GM21515 (cell line): ENCODE results near the gene ZXDC.
A peak's percentile ranks its signal among the peaks of the same experiment; 100 is the strongest.

Experiments used
- ATAC-seq: cut with Tn5 transposase; IDR thresholded peaks from one replicate; pipeline ENCODE4 v1.9.1; 2021; ENCODE audit not compliant: unreplicated experiment

Gene ZXDC, protein sequence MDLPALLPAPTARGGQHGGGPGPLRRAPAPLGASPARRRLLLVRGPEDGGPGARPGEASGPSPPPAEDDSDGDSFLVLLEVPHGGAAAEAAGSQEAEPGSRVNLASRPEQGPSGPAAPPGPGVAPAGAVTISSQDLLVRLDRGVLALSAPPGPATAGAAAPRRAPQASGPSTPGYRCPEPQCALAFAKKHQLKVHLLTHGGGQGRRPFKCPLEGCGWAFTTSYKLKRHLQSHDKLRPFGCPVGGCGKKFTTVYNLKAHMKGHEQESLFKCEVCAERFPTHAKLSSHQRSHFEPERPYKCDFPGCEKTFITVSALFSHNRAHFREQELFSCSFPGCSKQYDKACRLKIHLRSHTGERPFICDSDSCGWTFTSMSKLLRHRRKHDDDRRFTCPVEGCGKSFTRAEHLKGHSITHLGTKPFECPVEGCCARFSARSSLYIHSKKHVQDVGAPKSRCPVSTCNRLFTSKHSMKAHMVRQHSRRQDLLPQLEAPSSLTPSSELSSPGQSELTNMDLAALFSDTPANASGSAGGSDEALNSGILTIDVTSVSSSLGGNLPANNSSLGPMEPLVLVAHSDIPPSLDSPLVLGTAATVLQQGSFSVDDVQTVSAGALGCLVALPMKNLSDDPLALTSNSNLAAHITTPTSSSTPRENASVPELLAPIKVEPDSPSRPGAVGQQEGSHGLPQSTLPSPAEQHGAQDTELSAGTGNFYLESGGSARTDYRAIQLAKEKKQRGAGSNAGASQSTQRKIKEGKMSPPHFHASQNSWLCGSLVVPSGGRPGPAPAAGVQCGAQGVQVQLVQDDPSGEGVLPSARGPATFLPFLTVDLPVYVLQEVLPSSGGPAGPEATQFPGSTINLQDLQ

DNA sequence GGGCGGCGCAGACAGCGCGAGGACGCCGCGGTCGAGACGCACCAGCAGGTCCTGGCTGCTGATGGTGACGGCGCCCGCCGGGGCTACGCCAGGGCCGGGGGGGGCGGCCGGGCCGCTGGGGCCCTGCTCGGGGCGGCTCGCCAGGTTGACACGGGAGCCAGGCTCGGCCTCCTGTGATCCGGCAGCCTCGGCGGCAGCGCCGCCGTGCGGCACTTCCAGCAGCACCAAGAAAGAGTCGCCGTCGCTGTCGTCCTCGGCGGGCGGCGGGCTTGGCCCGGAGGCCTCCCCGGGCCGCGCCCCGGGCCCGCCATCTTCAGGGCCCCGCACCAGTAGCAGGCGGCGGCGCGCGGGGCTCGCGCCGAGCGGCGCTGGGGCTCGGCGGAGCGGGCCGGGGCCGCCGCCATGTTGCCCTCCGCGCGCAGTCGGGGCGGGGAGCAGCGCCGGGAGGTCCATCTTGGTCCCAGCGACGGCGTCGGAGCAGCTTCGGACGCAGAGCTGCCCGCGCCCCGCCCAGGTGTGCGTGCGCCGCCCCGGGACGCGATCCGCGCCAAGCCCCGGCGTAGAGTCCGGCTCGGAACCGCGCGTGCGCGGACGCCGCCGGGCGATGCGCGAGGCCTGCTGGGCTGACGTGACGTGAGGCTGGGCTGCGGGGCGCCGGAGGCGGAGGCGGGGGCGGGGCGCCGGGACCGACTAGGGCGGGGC is at the start of gene ZXDC:
Gene ZXDC, minus strand, starts transcription at position 479 of the 702 bp plus-strand sequence. Its CDS starts 26 bp downstream, at position 453.
- peak; percentile 84 for ATAC-seq

DNA sequence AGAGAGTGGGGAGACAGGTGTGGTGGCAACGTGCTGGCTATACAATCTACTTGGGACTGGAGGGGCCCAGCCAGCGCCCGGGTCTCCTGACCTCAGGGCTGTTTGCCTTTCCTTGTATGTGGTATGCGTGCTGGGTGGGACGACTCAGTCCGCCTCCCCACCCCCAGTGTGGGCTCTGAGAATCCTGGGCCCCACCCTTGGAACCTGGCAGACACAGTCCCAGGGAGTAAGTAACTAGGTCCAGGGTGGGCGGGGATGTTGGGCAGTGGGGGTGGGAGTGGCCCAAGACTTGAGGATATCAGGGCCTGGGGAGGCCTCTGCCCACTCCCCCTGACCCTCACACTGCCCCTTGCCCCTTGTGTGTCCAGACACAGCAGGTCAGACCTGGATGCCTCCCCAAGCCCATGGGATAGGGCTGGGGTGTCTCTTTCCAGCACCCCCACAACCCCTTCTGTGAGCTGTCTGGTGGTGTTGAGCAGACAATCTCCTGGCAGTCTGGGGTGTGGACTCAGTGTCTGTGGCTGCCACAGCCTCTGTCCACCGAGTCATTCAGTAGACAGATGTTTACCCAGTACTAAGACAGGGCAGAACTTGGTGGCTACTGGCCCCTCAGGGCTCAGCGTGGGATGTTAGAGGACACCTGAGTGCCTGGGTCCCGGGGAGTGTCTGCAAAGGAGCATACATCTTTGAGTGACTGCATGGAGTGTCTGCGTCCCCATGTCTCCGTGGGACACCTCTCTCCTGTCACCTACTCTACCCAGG is 49.6 kb upstream of the ZXDC start:
- no peak for ATAC-seq

DNA sequence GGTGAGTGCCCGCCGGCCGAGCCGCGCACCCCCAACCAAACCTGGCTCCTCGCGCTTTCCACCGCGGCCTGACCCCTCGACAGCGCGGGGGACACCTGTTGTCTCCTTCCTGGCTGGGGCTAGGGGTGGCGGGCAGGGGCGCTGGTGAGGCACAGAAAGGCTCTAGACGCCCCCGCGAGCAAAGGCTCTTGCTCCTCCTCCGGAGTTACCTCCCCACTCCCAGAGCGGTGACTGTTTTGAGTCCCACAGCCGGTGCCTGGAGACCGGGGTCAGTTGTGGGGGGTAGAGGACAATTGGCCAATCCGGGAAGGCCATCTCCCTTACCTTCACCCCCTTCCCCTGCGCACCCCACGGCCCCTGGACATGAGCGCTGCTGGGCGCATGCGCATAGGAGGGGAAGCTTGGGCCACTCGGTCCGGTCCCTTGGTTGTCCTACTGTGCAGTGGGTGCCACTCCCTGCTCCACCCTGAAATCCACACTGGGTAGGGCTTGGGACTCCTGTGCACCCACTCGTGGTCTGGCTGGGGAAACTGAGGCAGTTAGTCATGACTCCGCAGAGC is 48.8 kb upstream of the ZXDC start:
- ATAC-seq = no peak

DNA sequence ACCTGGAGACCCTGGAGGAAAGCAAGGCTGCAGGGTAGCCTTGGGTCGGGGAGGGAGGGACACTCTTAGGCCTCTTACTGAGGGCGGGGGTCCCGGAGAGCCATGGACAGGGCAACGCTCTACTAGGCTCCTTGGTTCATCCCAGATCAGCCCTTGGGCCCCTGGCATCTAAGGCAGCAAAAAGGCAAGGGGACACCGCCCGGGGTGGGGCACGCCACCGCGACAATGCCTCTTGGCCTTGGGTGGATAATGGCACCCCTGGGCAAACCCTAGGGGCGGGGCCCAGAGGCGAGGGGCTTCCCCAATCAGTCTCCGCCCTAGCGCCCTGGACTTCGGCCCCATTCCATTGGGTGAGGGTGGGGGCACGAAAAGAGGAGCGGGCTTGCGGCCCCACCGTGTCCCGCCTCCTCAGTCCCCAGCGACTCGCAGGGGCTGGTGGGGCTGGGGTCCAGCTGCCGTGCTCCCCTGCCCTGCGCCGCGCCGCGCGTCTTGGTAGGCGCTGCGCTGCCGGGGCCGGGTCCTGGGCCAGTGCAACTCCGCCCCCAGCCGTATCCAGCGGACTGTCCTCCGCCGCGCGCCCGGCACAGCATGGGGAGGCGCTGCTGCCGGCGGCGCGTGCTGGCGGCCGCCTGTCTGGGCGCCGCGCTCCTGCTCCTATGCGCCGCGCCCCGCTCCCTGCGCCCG is 48.2 kb upstream of the ZXDC start, which contains the start of gene CHST13:
Gene CHST13, plus strand, starts transcription at position 411 of the 684 bp plus-strand sequence. Its CDS starts 178 bp downstream, at position 589.
- no peak for ATAC-seq

DNA sequence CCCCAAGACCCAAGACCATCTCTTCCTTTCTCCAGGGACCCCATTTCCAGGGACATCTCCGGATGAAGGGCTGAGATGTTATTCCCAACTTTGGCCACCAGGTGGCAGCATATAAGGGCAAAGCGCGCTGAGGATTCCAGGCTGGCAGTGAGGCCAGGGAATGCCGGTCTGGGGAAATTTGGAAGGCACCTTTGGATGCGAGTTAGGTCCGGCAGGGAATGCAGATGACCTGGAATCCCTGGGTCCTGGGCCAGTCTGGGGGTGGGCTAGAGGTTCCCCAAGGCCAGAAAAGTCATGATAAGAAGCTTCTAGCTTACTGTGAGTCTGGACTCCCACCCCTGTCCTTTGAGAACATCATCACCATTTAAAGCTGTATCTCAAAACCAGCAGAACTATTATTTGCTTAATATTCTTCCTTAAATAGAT is 46.7 kb upstream of the ZXDC start:
- no peak for ATAC-seq

DNA sequence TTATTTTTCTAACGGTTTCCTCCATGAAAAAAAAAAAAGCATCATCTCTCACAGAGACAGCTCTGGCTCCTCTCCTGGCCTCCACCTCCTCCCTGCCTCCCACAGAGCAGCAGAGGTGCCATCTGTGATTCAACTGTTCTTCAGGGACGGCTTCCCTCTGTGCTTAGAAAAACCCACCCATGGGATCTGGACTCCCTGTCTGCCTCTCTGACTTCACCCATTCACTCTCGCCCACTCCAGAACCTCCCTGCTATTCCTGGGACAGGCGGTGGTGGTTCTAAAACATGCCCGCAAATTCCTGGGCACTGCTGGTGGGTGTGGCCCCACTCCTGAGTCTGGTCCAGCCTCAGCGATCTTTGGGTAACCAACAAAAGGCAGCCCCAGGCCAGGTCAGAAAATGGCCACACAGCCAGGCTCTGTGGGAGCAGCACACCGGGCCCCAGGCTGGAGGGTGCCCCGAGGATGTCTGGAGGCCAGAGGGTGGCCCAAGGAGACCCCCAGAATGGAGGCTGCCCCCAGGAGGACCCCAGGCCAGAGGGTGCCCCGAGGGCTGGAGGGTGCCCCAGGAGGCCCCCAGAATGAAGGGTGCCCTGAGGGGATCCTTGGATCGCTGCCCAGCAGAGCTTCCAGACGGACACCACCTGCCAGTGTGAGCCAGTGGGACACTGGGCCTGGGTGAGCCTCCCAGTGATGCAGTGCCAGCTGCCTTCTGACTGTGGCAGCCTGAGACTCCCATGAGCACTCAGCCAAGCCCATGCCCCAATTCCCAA is 45.6 kb upstream of the ZXDC start:
- no peak for ATAC-seq

DNA sequence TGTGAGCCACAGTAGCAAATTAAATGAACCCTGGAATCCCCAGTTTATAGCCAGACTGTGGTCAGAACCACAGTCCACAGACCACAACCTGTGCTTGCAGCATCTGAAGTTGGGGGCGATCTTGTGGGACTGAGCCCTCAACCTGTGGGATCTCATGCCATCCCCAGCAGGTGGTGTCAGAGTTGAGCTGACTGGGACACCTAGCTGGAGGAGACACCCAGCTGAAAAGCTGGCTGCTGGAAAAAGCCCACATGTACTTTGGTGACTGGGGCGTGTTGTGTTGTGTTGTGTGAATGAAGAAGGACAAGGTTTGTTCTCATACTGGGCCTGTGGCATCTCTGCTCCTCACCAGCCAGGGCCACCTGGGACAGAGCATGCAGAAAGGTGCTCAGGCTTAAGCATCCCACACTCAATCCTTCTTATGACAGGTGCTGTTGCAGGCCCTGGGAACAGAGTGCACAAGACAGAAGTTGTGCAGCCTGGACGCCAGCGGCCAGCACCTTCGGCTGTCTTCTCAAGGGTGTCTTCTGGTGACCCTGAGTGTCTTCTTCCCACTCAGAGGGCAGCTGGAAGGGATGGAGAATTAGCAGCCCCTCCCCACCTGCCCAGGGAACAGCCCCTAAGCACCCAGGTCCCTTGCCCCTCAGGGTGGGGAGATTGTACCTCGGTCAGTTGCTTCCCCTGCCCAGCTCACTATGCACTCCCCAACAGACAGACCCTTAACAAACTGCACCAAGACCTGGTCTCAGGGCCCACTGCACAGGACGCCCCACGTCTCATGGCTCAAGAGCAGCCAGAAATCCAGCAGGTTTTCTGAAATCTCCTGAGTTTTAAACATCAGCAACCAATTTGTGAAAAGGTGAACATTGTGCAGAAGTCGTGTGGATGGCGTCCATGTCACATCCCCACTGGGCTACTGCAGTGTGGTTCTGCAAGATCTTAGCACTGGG is 44.1 kb upstream of the ZXDC start:
- ATAC-seq = no peak

DNA sequence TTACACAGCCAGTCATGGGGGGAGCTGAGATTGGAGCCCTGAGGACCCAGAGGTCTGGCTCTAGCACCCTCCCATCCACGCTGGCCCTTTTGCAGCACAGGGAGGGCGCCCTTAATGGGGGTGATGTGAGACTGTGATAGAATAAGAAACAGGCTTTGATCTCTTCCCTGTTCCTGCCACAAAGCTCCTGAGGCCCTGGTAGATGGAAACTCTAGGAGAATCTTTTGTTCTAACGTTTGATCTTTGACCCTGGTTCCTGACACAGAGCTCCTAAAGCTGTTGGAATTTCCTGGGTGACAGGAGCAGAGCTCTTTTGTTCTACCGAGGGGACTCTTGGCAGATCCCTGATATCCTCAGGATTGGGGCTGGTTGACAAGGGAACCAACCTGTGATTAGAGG is 43.1 kb upstream of the ZXDC start:
- no peak for ATAC-seq

DNA sequence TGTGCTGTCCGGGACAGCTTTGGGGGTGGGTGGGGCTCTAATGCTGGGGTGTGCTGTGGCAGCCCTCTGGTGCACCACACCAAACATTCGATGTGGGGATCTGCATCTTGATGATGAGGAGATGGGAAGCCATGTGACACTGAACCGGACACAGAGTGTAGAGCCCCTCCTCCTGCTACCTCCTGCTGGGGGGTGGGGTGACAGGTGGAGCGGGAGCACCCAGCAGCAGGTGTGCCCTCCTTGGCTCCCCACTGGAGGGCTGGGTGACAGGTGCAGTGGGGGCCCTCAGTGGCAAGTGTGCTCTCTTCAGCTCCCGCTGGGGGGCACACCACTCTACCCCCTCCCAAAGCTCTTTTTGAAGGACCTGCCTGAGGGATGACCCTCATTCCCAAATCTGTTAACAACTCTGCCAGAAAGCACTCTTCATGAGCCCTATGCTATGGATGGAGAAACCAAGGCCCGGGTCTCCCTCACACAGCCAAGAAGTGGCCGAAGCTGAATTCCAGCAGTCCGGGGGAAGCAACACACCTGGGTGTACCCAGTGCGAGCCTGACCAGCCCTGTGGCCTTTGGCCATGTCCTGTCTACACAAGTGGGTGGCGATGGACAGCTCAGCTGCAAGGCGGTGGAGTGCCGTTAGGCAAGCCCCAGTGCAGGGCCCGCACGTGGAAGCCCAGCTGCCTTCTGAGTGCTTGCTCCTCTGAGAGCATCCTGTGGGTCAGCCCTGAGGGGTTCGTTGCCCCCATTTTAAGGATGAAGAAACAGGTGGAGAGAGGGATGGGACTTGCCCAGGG is 42.5 kb upstream of the ZXDC start:
- ATAC-seq = no peak

DNA sequence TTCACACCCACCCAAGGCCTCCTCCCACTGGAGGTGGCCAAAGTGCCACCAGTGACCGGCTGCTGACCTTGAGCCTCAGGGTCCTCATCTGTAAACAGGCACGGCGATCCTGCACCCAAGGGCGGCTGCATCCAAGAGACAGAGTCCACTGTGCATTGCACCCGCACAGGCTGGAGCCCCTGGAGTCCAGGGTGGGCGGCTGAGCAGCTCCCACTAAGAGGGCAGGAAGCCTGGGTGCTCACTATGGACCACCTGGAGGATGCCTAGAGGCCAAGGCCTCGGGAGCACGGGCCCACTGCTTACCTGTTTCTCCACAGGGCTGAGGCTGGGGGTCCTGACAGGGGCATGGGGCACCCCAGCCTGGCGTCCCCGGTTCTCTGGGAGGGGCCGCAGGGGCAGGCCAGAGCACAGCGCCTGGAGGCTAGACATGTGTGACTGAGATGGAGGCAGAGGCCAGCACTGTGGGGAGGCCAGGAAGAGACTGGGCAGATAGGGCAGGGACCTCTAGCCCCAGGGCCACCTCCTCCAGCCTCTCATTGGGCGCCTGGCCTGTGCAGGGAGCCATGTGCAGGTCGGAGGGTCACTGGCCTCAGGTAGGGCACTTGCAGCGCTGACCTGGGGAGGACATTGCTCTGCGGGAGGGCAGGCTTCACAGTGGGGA is 41.7 kb upstream of the ZXDC start, which contains the start of gene UROC1:
Gene UROC1, minus strand, starts transcription at position 483 of the 661 bp plus-strand sequence. Its CDS starts 54 bp downstream, at position 429.
- ATAC-seq = no peak

DNA sequence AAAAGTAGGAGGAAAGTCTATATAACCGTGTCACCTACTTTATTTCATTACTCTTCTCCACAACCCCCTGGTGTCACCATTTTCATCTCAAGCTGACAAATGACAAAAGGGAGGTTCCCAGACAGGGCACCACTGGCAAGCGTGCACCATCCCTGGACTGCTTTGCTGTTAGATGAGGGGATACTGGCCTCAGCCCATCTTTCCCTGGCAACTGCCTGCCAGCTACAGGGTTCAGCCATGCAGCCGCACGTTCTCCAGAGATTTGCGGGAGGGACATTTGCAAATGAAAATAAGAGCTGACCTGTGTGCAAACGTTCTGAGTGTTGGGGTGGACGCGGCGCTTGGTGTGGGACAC is 41.2 kb upstream of the ZXDC start:
- no peak for ATAC-seq

DNA sequence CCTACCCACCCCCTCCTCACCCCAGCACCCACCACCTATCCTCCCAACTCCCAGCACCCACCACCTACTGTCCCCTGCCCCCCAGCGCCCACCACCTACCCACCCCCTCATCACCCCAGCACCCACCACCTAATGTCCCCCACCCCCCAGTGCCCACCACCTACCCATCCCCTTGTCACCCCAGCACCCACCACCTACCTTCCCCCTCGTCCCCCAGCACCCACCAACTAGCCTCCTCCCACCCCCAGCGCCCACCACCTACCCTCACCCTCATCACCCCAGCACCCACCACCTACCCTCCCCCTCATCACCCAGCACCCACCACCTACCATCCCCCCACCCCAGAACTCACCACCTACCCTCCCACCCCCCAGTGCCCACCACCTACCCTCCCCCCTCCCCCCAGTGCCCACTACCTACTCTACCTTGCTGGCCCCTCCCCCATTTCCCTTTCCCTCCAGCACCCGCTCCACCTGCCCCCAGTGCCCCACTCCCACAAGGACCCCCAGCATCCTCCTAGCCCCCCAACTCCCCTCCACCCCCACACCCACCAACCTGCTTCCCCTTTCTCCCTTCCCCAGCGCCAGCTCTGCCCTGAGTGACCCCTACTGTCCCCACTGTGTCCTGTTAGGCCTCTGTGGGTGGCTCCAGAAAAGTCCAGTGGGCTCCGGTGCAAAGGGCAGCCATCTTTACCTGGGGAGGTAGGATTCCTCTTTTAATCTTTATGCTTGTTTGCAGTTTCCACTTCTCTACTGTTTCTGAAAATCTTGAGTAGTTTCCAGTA is 40.7 kb upstream of the ZXDC start:
- ATAC-seq = no peak

DNA sequence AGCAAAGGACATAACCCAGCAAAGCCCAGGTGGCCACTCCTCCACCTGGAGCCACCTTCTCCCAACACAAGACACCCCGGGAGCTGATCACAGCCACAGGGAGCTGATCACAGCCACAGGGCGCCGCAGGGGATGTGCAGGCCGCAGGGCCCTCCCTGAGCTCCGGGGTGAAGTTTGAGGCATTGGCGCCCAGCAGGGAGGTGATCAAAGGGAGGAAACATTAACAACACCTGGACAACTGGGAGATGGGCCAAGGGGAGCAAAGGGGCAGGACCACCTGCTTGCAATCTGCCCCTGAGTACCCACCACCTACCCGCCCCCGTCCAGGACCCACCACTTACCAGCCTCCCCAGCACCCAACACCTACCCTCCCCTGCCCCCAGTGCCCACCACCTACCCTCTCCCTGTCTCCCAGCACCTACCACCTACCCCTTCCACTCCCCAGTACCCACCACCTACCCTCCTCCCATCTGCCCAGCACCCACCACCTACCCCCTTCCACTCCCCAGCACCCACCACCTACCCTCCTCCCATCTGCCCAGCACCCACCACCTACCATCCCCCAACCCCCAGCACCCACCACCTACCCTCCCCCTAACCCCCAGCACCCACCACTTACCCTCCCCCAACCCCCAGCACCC is 39.5 kb upstream of the ZXDC start:
- ATAC-seq = no peak

DNA sequence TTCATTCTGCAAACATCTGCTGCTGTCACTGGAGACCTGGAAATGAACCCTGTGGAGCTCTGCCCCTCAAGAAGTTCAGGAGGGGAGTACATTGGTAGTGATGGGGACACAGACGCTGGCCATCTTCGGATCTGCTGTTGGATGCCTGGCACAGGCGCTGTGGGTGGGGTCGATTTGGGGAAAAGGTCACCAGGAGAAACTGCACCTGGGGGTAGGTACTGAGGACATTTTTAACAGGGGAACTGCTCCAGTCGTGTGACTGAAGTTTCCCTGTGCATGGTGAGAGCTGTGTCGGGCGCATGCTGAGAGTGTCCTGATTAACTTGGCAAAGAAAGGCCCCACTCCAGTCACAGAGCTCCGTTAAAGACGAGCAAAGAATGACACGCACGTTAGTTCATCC is 38.5 kb upstream of the ZXDC start:
- no peak for ATAC-seq
